Natural killer cell treated with Interleukin-12 subunit alpha and Interleukin-12 subunit beta and Interleukin-15 and Interleukin-18, amount 100 ng/mL, for 72 hours (primary cell): ENCODE results near the gene SPATS2L. TPM values are rescaled to one million over a fixed set of nuclear protein-coding genes. Genes with fewer than 3 reads are reported as not detected.

Source experiments
- ATAC-seq, 2 donors: fragments of 150-1000 bp; cut with Tn5 transposase in 1 of 2; sonication (Bioruptor Pico), chemical (Tn5 transposase) in 1 of 2; 2 replicates each; pipeline ENCODE4 v1.10.0; 2021
- DNase-seq: peaks from one replicate; pipeline ENCODE4 v3.0.0; 2022; ENCODE audit warnings: low spot score
- H3K27ac Mint-ChIP-seq, 2 donors: 1 replicate in 1 of 2; 2 replicates in 1 of 2; pipeline ENCODE4 v1.8.0; 2022; ENCODE audit warnings: mixed read lengths in 2 of 2, mild to moderate bottlenecking in 1 of 2, moderate library complexity in 1 of 2
- H3K27me3 Mint-ChIP-seq, 2 donors: 1 replicate in 1 of 2; 2 replicates in 1 of 2; pipeline ENCODE4 v1.8.0; 2022; ENCODE audit warnings: mixed read lengths in 2 of 2
- H3K36me3 Mint-ChIP-seq: one replicate; pipeline ENCODE4 v1.8.0; 2022; ENCODE audit warnings: mixed read lengths
- H3K4me1 Mint-ChIP-seq, 2 donors: 1 replicate in 1 of 2; 2 replicates in 1 of 2; pipeline ENCODE4 v1.8.0; 2022; ENCODE audit warnings: low read depth in 2 of 2, mixed read lengths in 2 of 2, mild to moderate bottlenecking in 1 of 2
- H3K4me3 Mint-ChIP-seq: one replicate; pipeline ENCODE4 v1.8.0; 2022; ENCODE audit warnings: mixed read lengths
- H3K9me3 Mint-ChIP-seq: 2 replicates; pipeline ENCODE4 v1.8.0; 2022; ENCODE audit warnings: mixed read lengths
- total RNA-seq, 2 donors: library from RNA; stranded (reverse); gene quantifications; one replicate each; pipeline ENCODE4 v1.2.3, GENCODE V29; 2022

SPATS2L gene
- total RNA-seq, 2 donors from 2014 or later = 19.6 to 44.4 TPM

DNA sequence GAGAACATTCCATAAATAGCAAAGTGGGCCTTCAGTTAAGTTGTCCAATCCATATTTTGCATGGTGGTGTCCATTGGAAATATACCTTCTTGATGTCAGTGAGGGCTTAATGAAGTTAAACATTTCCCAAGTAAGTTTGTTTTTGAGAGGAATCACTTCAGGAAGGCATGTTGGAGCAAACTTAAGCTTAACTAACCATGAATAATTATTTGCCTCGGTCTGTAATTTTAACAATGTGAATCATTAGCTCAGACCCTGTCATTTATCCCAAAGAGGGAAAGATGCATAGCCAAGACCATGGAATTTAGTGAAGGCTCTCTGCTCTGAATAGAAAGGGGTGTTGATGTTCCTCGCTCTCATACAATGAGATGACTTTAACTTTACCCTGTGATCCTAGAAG is 47.4 kb downstream of the SPATS2L start:
- DNase-seq (no peak), ATAC-seq (no peak)
- H3K9me3 Mint-ChIP-seq = no peaks in the 10 kb centered on the region
- peaks cover 0 to 2% of the 10 kb centered on the region in 2 donors for H3K27me3 Mint-ChIP-seq
- no peak overlapping the region for H3K27ac Mint-ChIP-seq
- no peak overlapping the region for H3K4me3 Mint-ChIP-seq
- H3K36me3 Mint-ChIP-seq = no peaks in the 10 kb centered on the region
- no peaks in the 10 kb centered on the region for H3K4me1 Mint-ChIP-seq

DNA sequence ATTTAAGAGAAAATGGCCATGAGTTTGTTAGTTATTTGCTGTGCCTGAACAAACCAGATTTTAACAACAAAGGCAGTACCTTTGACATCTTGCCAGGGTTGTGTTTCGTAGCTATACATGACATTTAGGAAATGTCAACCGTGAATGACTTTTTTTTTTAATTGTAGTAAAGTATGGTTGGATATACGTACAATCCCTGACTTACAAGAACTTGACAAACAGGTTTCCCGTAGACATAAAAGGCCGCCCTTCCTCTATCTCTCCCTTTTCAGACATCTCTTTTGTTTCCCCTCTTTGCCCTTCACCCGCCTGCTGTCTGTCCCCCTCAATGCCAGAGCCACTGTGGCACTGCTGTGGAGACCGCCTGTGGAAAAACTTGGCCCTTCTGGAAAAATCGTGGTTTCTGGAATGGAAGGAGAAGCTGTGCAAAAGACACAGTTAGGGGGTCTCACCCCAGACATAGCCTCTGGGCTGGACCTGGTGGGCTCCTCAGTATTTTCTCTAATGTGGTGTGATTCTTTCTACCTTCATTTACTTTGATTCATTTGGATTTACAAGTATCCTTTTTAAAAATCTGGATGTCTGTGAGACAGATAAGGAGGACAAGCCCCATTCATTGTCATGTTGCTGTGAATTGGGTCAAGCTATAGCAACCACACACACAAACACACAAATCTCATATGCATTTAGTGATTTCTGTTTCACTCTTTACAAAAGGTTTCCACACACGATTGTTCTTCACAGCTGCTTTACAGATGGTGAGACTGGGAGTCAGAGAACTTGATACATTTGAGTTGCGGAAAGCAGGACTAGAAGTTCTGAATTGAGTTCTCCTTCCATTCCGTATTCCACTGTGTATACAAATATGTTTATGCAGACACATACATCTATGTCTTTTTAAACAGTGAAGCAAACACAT is 48.6 kb downstream of the SPATS2L start:
- Mint-ChIP-seq H3K9me3 (no peaks in the 10 kb centered on the region), H3K4me3 (no peak overlapping the region), H3K36me3 (no peaks in the 10 kb centered on the region), H3K4me1 (no peaks in the 10 kb centered on the region), H3K27ac (no peak overlapping the region), H3K27me3 (peaks cover 0 to 2% of the 10 kb centered on the region in 2 donors)
- ATAC-seq = no peak
- DNase-seq = no peak

DNA sequence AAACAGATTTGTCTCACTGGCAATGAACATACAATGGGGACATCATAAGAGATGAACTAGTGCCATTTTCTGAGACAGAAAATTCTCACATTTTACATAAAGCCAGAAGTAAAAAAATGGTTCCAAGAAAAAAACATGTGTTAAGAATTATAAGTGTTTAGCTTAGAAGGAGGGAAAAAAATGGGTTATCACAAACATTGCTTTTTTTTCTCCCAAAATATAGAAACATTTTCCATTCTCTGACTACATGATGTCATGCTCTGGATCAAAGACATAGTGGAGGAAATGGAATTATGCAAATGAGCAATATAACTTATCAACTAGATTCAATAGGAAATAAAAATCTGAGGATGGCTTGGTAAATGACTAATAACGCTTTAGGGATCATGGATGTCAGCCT is 49.8 kb downstream of the SPATS2L start:
- Mint-ChIP-seq H3K4me3 (no peak overlapping the region), H3K27me3 (peaks cover 0 to 2% of the 10 kb centered on the region in 2 donors), H3K27ac (no peak overlapping the region), H3K36me3 (no peaks in the 10 kb centered on the region), H3K4me1 (no peaks in the 10 kb centered on the region), H3K9me3 (no peaks in the 10 kb centered on the region)
- ATAC-seq (no peak), DNase-seq (no peak)

DNA sequence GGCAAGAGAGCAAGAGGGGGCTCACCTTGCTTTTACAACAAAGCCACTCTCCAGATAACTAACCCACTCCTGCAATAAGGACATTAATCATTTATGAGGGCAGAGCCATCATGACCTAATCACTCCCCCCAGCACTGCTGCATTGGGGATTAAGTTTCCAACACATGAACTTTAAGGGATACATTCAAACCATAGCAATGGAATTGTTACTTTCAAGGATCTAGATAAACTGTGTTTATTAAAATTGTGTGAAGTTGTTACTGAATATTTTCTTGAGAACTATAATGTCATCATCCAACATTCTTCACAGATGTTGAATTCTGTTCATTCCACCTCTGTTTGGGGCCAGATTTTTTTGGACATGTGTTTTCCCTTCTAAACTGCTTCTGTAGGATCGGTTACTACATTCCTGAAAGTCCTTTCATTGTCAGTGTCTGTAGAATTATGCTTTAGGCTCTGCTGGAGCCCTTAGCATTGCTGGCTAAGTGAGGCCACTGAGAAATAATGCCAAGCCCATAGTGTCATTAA is 50.4 kb downstream of the SPATS2L start:
- DNase-seq (no peak), ATAC-seq (no peak)
- Mint-ChIP-seq H3K9me3 (no peaks in the 10 kb centered on the region), H3K27ac (no peak overlapping the region), H3K36me3 (no peaks in the 10 kb centered on the region), H3K4me3 (no peak overlapping the region), H3K27me3 (peaks cover 0 to 2% of the 10 kb centered on the region in 2 donors), H3K4me1 (no peaks in the 10 kb centered on the region)

DNA sequence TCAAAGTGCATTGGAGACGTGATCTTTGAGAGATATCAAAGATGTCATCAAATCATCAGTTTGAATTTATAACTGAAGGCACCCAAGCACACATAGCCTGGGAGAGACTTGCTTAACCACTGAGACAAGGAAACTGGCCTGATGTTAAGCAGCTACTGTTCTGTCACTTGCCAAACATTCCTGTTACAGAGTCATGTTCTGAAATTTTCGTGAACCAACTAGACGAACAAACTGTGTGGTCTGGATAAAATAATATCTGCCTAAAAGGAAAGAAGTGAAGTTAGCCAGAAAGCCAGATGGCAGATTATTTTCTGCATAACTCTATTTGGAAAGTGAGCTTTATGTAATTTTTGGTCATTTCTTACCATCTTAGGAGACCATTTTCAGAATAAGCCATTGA is 51.4 kb downstream of the SPATS2L start:
- H3K9me3 Mint-ChIP-seq = no peaks in the 10 kb centered on the region
- ATAC-seq = no peak
- H3K36me3 Mint-ChIP-seq = no peaks in the 10 kb centered on the region
- no peak overlapping the region for H3K27ac Mint-ChIP-seq
- H3K4me3 Mint-ChIP-seq = no peak overlapping the region
- peaks cover 0 to 2% of the 10 kb centered on the region in 2 donors for H3K27me3 Mint-ChIP-seq
- no peaks in the 10 kb centered on the region for H3K4me1 Mint-ChIP-seq
- no peak for DNase-seq

DNA sequence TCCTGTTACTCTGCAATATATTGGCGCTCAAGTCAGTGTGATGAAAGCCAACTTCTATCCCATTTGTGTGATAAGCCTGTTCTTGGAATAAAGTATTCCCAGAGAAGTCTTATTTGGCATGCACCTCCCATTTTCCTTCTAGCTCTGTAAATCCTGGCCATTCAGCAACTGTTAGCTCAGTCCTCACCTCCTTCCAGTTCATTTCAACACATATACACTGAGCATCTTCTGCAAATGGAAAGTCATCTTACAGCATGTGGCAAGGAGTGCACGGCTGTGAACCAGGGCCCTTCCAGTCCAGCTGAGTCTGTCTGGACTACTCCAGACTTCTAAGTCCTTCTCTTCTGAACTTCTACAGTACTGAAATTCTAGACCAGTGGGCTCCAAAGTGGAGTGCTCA is 53.1 kb downstream of the SPATS2L start:
- peaks cover 0 to 2% of the 10 kb centered on the region in 2 donors for H3K27me3 Mint-ChIP-seq
- H3K27ac Mint-ChIP-seq = no peak overlapping the region
- DNase-seq (no peak), ATAC-seq (no peak)
- no peak overlapping the region for H3K4me3 Mint-ChIP-seq
- H3K9me3 Mint-ChIP-seq = no peaks in the 10 kb centered on the region
- no peaks in the 10 kb centered on the region for H3K36me3 Mint-ChIP-seq
- H3K4me1 Mint-ChIP-seq = no peaks in the 10 kb centered on the region

DNA sequence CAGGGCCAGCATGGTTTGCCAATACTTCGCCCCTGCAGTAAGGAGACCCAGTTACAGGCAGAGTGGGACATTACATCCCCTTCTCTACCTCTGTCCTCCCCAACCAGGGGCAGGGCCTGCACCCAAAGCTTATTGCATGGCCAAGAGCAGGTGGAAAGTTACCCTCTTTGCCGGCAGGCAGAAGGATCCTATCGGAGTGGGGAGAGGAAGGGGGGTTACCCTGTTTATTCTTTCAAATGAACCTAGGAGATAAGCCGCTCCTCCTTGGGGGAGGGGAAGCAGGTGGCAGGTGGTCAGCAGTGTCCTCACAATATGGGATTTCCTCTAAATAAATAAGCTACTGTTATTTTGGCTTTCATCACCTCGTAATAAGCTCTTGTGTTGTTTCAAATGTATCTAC is 53.9 kb downstream of the SPATS2L start:
- DNase-seq = no peak
- ATAC-seq = no peak
- no peaks in the 10 kb centered on the region for H3K4me1 Mint-ChIP-seq
- H3K27ac Mint-ChIP-seq = no peak overlapping the region
- no peak overlapping the region for H3K4me3 Mint-ChIP-seq
- no peaks in the 10 kb centered on the region for H3K27me3 Mint-ChIP-seq
- H3K36me3 Mint-ChIP-seq = no peaks in the 10 kb centered on the region
- no peaks in the 10 kb centered on the region for H3K9me3 Mint-ChIP-seq

DNA sequence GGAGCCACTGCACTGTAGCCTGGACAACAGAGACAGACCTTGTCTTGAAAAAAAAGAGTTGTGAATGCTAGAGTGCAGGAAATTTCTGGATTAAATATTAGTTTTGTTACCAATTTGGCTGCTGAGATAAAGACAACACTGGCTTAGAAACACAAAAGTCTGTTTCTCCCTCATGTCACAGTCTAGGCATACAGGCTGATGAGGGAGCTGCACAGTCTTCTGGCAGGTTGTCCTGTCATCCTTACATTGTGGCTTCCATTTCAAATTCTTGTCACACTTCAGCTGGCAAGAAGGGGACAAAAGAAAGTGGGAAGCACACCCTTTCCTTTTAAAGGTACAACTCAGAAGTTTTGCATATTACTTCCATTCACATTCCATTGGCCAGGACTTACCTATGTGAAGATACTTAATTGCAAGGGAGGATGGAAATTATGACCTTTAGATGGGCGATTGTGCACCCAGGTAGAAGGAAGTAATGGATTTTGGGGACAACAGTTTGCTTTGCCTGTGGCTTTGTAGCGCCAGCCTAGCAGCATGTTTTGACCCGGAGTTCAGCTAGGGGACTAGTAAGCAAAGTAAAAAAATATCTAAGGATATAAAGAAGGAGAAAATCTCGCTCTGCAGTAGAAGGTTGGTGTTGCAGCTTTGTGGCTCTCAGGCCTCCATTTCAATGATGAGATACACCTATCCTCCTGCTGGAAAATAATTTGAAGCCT is 55.9 kb downstream of the SPATS2L start:
- Mint-ChIP-seq H3K9me3 (no peaks in the 10 kb centered on the region), H3K27ac (no peak overlapping the region), H3K4me3 (no peak overlapping the region), H3K4me1 (no peaks in the 10 kb centered on the region), H3K36me3 (no peaks in the 10 kb centered on the region), H3K27me3 (no peaks in the 10 kb centered on the region)
- no peak for ATAC-seq
- no peak for DNase-seq

DNA sequence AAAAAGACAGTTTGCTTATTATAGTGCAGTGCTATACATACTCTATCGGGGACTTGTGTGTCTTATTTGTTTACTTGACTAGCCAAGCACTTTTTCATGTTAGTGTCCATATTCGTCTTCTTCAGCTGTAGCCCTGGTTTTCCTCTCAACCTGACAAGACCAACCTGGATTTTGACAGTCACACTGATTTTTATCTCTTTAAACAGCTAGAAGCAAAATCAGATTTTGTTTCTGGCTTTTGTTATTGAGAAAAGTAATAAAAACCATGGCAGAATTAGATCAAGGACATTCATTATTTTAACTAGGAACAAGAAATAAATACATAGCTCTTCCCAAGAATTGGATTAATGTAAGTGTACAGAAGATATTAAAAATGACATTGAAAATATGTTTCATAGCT is 56.8 kb downstream of the SPATS2L start:
- ATAC-seq = no peak
- no peaks in the 10 kb centered on the region for H3K4me1 Mint-ChIP-seq
- H3K27me3 Mint-ChIP-seq = no peaks in the 10 kb centered on the region
- H3K36me3 Mint-ChIP-seq = no peaks in the 10 kb centered on the region
- H3K27ac Mint-ChIP-seq = no peak overlapping the region
- DNase-seq = no peak
- H3K9me3 Mint-ChIP-seq = no peaks in the 10 kb centered on the region
- no peak overlapping the region for H3K4me3 Mint-ChIP-seq

DNA sequence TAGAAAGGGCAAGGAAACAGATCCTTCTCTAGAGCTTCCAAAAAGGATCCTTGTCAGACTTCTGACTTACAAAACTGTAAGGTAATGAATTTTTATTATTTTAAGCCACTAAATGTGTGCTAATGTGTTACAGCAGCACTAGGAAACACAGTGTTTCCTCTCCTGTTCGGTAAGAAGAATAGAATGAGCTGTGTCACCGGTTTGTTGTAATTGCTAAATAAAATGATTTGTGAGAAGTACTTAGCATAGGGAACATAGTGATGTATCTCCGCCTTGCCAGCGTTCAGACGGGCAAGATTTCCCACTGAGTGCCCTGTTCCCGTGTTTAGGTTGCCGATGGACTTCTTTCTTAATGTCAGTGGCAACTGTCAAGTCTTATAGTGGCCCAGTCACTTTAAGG is 57.6 kb downstream of the SPATS2L start:
- no peaks in the 10 kb centered on the region for H3K4me1 Mint-ChIP-seq
- DNase-seq (no peak), ATAC-seq (no peak)
- H3K36me3 Mint-ChIP-seq = no peaks in the 10 kb centered on the region
- no peak overlapping the region for H3K27ac Mint-ChIP-seq
- no peak overlapping the region for H3K4me3 Mint-ChIP-seq
- H3K27me3 Mint-ChIP-seq = no peaks in the 10 kb centered on the region
- H3K9me3 Mint-ChIP-seq = no peaks in the 10 kb centered on the region

DNA sequence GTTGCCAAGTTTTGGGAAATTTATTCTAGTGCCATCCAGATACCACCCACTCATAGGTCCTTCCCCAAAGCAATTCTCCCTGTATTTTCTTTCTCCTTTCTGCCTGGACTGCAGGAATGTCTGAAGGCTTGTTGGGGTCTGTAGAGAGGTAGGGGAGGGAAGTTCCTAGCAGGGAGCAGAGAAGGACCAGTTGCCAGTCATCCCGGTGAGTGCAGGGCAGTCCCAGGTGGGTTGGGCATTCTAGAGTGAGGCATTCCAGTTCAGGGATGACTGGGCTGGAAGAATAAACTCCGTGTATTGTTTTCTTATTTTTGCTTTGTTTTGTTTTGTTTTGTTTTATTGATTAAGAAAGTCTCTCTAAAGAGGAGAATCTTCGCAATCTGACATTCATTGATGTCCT is 58.1 kb downstream of the SPATS2L start:
- DNase-seq (no peak), ATAC-seq (no peak)
- H3K27me3 Mint-ChIP-seq = no peaks in the 10 kb centered on the region
- H3K27ac Mint-ChIP-seq = no peak overlapping the region
- H3K36me3 Mint-ChIP-seq = no peaks in the 10 kb centered on the region
- no peak overlapping the region for H3K4me3 Mint-ChIP-seq
- H3K9me3 Mint-ChIP-seq = no peaks in the 10 kb centered on the region
- no peaks in the 10 kb centered on the region for H3K4me1 Mint-ChIP-seq

DNA sequence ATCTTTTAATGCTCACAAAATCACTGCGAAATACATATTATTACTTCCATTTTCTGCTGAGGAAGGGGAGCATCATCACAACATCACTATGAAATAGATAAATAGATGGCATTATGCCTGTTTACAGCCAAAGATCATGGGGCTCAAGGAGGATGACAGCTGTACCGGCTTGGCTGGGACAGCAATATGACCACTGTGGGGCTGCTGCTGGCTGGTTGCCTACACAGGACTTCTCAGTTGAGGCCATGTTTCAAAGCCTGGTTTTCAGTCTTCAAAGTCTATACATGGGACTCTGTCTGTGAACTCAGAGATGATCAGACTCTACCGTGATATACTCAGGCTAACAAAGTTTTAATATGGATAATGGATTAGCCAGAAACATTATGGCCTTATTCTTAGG is 58.7 kb downstream of the SPATS2L start:
- Mint-ChIP-seq H3K4me1 (no peaks in the 10 kb centered on the region), H3K27me3 (no peaks in the 10 kb centered on the region), H3K9me3 (no peaks in the 10 kb centered on the region), H3K36me3 (no peaks in the 10 kb centered on the region), H3K4me3 (no peak overlapping the region), H3K27ac (no peak overlapping the region)
- no peak for ATAC-seq
- DNase-seq = no peak

DNA sequence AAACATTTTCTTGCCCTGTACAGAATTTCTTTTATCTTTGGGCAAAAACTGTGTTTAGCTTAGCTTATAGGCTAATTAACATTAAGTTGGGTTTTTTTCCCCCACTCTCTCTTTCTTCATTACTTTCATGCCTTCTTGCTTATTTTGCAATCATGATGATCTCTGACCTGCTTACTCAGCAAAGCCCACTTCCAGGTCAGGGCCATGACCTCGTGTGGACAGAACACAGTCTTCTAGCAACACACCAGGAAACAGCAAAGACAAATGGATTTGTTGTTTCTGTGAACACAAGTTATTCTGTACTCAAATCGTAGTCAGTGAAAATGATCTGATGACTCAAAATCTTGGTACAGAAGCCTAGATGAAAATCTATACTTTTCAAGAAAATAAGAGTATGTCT is 60.7 kb downstream of the SPATS2L start:
- Mint-ChIP-seq H3K4me3 (no peak overlapping the region), H3K27ac (no peak overlapping the region), H3K36me3 (no peaks in the 10 kb centered on the region)

DNA sequence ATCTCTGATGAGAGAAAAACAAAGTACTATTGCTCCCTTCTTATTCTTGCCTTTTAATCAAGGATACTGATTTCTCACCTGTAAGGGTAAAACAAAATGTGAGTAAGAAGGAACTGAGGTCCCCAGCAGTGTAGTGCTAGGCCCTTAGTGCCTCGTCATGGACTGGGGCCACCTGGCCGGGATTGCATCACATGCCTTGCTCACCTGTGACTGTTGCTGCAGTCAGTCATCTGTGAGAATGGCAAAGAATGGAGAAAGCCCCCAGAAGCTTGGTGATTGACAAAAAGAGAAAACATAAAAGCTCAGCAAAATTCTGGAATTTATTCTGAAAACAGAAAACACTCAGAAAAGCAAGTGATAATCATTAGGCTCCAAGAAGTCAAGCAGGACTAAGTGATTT is 63.4 kb downstream of the SPATS2L start:
- DNase-seq (no peak), ATAC-seq (no peak)
- Mint-ChIP-seq H3K4me3 (no peak overlapping the region), H3K4me1 (peaks cover 11 to 18% of the 10 kb centered on the region in 2 donors), H3K27ac (no peak overlapping the region), H3K36me3 (no peaks in the 10 kb centered on the region), H3K27me3 (no peaks in the 10 kb centered on the region), H3K9me3 (no peaks in the 10 kb centered on the region)

More for the DNA sequence above, 60.7 kb downstream of the SPATS2L start:
- no peak for DNase-seq
- ATAC-seq = no peak
- H3K4me1 Mint-ChIP-seq = no peaks in the 10 kb centered on the region
- no peaks in the 10 kb centered on the region for H3K9me3 Mint-ChIP-seq
- no peaks in the 10 kb centered on the region for H3K27me3 Mint-ChIP-seq
